ENCODE measurements around the gene ZKSCAN7.
"Not testable (repeated sequence)": the region's sequence is repeated elsewhere in the genome, so short reads cannot be mapped to it uniquely, and the experiment has no call there.

The ZKSCAN7 gene

DNA sequence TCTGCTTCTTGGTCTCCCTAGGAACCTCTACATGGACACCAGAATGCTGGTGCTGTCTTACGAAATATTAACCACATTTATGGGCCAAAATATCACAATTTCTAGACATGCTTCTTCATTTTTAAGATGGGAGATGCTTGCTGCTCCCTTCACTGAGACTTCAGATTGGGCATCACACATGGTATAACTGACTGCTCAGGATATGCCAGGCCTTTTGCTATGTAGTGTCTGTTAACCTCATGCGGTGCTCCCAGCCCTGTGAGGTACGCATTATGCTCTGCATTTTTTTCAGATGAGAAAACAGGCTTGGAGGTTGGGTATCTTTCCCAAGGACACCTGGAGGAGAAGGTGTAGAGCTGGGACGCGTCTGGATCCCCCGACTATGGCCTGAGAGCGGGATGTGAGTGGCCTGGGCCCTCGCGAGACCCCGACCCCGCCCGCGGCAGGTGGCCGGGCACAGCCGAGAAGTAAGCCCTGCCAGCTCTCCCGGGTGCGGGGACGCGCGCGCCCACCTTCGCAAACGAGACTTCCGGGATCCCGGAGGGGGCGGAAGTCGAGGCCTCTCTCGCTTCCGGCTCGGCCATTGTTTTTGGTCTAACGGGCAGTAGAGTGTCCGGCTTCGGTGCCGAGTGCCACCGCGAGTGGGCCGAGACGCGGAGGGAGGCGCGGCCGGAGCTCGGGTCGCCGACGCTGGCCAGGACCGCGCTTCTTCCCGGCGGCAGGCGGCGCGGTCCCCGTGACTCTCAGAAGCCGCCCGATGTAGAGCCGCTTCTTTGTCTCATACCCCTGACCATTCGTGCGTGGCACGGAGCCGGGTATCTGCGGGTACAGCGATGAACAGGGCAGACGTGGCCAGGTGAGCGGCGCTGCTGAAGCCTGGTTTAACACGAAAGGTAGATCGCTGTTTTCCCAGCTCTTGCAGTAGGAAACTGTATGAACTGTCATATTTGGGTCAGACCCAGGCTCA, at the start of gene ZKSCAN7:
TSS of gene ZKSCAN7 (plus strand) at position 568 of the 967 bp plus-strand sequence. CDS start 1,855 bp downstream, outside the sequence.
- peak; percentile 27 for DNase-seq (ENCODE audit: low read depth)

DNA sequence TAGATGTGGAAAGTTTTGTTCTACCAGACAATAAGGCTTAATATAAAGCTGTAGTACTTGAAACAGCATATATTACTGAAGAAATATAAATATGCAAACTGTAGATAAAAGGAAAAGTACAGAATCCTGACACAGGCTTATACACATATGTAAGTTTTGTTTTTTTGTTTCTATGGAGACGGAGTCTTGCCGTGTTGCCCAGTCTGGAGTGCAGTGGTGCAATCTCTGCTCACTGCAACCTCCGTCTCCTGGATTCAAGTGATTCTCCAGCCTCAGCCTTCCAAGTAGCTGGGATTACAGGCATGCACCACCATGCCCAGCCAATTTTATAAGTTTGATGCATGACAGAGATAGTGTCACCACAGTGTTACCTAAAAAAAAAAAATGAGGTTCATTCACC, 48.4 kb upstream of the ZKSCAN7 start:
- no peak for DNase-seq (ENCODE audit: low read depth)

DNA sequence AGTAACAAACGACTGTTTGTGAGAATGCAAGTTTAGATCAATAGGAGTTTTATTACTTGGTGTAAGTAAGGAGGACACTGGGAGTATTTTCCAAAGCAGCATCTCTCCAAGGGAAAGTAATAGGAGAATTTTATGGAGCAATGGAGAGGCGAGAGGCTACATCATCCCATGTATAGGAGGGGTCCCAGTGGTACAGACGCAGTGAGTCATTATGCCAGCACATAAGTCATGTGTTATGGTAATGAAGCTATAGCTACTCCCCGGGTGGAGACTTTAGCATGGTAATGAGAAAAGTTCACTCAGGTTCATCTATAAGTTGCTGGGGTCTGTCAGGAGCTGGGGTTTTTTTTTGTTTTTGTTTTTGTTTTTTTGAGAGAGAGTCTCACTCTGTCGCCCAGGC, 48.0 kb upstream of the ZKSCAN7 start:
- no peak for DNase-seq (ENCODE audit: low read depth)

DNA sequence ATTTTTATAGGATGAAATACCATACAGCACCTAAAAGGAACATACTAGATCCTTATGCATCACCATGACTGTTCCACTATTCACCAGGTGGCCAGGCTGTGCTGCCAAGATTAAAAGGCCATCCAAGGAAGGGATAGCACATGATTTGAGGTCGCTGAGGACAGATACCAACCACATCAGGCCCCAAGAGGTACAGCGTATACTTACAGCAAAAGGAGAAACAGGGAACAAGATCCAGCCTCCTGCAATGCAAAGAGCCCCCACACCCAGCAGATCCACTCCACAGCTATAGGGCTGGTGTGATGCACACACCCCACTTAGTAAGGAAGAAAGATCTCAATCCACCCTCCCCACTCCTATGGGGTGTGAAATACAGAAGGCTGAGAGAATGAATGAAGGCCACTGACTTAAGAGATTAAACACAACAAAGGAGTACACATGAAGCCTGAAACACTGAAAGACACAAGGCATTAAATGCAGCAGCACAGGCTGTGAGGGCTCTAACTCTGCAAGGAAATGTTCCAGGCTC, 45.5 kb upstream of the ZKSCAN7 start:
- DNase-seq (ENCODE audit: low read depth): no peak

DNA sequence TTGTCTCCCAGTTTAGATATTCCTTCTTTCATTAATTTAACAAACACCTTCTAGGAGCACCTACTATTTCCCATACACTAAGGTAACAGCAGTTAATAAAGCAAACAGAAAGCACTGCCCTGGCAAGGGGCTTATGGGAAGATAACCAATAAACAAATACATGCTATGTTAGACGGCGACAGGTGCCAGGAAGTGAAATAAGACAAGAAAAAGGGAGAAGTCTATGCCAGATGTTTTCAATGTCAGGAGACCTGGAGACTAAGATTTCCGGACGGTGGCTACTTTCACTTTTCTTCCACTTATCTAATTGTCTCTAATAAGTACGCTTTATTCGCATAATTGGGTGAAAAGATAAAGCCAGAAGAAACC, 45.0 kb upstream of the ZKSCAN7 start:
- no peak for DNase-seq (ENCODE audit: low read depth)

DNA sequence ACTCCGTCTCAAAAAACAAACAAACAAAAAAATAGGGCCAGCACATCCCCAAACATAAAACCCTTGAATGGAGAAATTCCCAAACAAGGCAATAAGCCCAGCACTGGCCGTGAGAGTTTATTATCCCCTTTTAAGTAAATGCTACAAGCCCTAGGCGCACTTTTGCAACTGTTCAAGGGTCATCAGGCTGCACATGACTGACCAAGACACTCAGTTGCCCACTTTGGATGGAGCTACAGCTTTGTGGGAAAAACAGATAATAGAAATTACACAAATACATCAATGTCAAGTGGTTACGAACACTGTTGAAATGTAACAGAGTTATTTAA, 43.8 kb upstream of the ZKSCAN7 start:
- no peak for DNase-seq (ENCODE audit: low read depth)

DNA sequence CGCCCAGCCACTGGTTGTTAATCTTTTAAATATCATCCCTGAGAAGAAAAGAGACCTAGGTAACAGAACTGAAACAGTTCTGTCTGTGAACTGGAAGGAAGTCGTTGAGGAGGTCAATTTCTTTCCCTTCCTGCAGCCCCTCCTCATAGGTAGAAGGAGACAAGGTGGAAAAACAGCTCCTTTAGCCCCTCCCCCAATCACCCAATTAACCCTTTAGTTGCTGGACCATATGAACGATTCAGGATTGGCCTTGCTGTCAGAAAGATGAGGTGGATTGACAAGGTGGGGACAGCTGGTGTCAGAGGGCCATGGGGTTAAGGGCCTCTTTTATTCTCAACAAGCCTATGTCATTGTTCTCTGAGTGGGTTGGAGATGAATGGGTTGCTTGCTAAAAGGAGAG, 41.5 kb upstream of the ZKSCAN7 start:
- no peak for DNase-seq (ENCODE audit: low read depth)

DNA sequence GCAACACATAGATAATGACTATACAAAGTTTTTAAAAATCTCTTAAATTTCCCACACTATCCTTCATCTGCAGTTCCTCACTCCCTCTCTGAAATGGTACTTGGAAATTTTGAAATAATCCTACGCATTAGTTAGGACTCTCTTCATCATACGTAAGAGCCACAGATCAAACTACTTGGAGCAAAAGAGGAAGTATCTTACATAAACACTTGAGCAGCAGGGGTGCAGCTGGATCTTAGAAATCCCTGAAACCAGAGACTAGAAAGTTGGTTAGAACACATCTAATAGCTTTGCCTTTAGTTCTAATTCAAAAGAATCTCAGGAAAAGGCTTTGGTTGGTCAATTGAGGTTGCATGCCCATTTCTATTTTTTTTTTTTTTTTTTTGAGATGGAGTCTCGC, 38.8 kb upstream of the ZKSCAN7 start:
- no peak for DNase-seq (ENCODE audit: low read depth)

DNA sequence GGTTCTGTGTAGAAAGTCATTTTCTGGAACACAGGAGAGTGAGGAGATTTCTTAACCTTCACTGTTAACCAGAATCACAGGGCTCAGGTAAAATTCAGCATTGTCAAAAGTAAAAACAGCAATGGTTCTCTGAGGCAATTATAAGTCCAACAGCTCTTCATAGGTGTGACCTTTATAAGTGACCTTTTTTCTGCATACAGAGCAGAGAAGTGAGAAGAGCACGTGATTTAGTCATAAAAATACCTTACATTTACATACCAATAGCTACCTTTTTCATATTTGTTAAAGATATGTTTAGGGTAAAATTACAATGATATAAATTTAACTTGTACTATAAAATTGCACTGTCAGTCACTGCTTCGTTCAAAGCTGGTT, 36.2 kb upstream of the ZKSCAN7 start:
- DNase-seq (ENCODE audit: low read depth): no peak

DNA sequence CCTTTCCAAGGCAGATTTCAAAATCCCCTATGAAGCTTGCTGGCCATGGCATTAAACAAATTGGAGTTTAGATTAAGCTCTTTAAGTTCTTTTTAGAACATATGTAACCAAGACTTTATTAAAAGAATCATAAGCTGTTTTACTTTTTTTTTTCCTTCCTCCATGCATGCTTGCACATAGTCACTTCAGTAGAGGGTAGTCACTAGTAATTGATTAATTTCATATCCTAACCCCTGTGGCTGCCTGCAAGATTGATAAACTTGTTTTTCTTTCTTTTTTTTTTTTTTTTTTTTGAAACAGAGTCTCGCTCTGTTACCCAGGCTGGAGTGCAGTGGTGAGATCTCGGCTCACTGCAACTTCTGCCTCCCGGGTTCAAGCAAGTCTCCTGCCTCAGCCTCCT, 33.3 kb upstream of the ZKSCAN7 start:
- no peak for DNase-seq (ENCODE audit: low read depth)

DNA sequence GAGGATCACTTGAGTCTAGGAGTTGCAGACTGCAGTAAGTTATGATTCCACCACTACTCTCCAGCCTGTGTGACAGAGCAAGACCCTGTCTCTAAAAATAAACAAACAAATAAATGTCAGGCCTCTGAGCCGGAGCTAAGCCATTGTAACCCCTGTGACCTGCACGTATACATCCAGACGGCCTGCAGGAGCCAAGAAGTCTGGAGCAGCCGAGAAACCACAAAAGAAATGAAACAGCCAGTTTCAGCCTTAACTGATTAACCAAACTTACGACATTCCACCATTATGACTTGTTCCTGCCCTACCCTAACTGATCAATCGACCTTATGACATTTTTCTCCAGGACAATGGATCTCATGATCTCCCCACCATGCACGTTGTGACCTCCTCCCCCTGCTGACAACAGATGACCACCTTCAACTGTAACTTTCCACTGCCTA, 32.5 kb upstream of the ZKSCAN7 start:
- DNase-seq (ENCODE audit: low read depth): no peak

DNA sequence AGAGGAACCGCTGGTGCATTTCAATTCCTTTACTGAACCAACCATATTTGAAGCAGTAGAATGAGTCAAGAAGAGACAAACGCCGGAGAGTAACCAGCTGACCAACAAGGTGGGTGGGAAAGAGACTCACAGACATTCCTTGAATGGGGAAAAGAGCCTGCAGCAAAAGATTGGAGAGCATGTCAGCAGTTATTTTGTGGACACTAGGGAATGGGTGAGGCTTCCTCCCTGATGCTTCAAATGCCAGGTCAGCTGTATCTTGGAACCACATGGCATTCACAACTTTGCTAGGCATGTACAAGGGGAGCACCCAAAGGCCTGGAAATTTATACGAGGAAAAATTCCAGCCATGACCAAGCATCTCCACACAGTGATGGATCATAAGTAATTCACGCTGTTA, 29.9 kb upstream of the ZKSCAN7 start:
- no peak for DNase-seq (ENCODE audit: low read depth)

DNA sequence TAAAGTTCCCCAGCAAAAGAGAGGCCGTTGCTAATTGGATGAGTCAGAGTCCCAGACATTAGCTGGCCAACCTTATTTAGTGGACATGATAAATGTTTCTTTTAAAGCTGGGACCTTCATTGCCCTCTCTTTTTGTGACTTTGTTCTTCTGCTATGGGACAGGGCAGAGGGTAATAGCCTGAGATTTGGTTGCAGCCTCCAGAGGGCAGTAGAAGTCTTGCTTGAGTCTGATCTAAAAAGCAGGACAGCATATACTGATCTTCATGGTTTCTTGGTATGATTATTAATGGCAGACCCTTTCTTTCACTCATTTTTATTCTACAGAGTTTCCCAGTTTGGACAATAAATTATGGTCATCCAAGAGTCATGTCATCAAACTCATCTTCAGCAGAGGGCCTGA, 25.1 kb upstream of the ZKSCAN7 start:
- no peak for DNase-seq (ENCODE audit: low read depth)

DNA sequence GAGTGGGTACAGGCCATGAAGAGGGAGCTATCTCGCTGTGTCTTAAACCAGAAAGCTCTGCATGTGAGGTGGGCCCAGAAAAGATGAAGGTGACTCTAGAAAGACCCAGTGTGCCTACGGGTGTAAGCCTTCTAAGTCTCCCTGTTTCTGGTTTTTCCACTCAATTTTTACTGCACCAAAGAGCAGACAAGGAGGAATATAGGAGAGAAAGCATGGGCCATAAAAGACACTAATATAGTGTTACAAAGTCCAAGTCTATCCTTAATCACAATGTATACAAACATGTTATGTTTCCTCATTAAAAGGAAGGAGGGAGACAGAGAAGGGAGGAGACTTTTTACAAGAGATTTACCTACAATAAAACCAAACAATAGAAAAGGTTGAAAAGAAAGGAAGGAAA, 24.1 kb upstream of the ZKSCAN7 start:
- DNase-seq (ENCODE audit: low read depth): no peak

DNA sequence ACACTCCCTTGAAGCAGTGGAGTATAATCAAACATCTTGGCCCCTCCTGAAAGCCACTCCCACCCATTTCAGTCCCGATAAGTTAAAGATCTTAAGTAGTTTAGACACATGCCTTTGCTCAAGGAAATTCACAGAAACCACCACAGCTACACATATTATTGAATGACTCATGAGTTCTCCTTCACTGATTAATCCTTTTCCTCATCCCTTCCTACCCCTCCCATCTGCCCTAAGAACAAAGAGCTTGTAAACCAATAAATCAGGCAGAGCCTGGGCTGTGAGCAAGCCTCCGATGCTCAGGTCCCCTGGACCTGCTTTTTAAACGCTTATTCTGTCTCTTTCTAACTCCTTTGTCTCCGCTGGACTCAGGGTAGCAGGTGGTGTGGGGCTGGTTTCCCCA, 20.3 kb upstream of the ZKSCAN7 start:
- DNase-seq (ENCODE audit: low read depth): not testable (repeated sequence)

DNA sequence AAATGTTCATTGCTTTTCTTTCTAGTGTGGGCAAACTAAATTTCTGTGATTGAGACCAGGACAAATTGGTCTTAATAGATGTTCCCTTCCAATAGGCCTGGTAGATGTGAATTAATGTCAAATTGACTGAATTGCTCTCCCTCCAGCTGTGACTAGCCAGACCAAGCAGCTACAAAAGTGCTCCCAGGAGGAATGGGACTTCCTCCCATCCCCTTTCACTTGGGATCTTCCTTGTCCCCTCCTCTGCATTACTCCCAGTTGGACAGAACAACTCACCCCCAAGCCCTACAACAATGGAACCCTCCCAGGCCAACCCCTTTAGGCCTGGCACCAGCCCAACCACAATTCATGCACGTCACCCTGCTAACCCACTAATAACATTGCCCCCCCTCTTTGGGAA, 19.6 kb upstream of the ZKSCAN7 start:
- no peak for DNase-seq (ENCODE audit: low read depth)

DNA sequence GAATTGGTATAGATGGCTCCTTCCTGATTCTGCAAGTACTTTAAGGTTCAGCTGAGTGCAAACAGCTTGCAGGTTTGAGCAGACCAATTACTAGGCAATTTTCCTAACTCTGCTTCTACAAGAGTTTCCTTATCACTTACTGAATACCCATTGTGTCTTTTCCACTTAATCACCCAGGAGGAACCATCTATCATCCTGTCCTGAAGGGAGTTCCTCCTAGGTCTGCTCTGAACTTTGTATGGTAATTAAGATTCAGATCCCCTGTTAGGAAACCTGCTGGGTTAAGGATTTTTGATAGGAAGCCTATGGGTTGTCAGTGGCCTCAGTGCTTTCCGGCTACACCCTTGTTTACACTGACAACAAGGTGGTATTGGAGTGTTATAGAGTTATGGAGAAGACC, 10.2 kb upstream of the ZKSCAN7 start:
- not testable (repeated sequence) for DNase-seq (ENCODE audit: low read depth)

DNA sequence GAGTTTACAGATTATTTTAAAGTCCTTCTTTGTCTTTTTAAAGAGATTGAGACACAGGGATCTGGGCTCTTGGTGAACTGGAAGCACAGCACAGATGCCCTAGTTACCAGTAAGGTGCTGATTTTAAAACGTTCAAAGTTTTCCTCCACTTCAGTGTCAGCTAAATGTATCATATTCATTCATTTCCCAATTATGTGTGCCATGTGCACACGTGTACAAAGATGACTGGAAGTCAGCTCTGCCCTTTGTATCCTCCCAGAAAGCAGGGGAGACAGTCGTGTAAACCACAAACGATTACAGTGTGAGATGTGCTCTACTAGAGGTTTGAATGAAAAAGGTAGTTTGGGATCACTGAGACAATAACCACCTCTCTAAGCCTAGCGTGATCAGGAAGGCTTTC, 730 bp downstream of the ZKSCAN7 start:
- no peak for DNase-seq (ENCODE audit: low read depth)

DNA sequence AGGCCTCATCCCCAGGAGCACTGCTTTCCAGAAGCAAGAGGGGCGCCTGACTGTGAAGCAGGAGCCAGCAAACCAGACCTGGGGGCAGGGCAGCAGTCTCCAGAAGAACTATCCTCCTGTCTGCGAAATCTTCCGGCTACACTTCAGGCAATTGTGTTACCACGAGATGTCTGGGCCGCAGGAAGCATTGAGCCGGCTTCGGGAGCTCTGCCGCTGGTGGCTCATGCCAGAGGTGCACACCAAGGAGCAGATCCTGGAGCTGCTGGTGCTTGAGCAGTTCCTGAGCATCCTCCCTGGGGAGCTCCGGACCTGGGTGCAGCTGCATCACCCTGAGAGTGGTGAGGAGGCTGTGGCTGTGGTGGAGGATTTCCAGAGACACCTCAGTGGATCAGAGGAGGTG, 2.1 kb downstream of the ZKSCAN7 start:
- no peak for DNase-seq (ENCODE audit: low read depth)

DNA sequence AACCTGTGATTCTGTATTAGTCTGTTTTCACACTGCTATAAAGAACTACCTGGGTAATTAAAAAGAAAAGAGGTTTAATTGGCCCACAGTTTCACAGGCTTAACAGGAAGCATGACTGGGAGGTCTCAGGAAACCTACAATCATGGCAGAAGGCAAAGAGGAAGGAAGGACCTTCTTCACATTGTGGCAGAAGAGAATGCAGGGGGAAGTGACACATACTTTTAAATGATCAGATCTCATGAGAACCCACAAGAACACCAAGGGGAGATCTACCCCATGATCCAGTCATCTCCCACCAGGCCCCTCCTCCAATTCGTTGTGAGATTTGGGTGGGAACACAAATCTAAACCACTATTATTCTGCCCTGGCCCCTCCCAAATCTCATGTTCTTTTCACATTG, 6.1 kb downstream of the ZKSCAN7 start:
- no peak for DNase-seq (ENCODE audit: low read depth)

DNA sequence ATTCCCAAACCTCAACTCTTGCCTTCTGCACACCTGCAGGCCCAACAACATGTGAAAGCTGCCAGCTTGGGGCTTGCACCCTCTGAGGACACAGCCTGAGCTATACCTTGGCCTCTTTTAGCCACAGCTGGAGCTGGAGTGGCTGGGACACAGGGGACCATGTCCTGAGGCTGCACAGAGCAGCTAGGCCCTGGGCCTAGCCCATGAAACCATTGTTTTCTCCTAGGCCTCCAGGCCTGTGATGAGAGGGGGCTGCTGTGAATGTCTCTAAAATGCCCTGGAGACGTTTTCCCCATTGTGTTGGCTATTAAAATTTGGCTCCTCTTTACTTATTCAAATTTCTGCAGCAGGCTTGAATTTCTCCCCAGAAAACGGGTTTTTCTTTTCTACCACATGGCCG, 7.2 kb downstream of the ZKSCAN7 start:
- no peak for DNase-seq (ENCODE audit: low read depth)

DNA sequence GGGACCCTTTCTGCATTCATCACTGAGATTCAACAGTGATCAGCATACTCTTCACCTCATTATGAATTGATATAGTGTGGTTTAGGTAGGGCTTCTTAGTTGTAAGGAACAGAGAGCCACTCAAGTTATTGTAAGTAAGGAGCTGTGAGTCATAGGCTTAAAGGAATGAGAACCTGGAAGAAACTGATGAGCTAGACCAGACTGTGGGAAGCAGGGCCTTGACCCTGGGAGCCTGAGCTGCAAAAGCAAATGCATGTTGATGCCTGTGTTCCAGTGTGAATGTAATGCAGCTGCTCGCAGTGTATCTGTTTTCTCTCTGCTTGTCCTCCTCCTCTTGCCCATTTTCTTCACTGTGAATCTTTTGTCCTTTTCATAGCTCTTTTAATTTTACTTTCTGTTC, 13.6 kb downstream of the ZKSCAN7 start:
- DNase-seq (ENCODE audit: low read depth): no peak

DNA sequence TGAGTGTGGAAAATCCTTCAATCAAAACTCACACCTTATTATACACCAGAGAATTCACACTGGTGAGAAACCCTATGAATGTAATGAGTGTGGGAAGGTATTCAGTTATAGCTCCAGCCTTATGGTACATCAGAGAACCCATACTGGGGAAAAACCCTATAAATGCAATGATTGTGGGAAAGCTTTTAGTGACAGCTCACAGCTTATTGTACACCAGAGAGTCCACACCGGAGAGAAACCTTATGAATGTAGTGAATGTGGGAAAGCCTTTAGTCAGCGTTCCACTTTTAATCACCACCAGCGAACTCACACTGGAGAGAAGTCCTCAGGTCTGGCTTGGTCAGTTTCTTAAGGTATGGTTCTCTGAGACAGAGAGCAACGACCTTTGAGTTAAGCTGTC, 16.0 kb downstream of the ZKSCAN7 start:
- DNase-seq (ENCODE audit: low read depth): no peak

DNA sequence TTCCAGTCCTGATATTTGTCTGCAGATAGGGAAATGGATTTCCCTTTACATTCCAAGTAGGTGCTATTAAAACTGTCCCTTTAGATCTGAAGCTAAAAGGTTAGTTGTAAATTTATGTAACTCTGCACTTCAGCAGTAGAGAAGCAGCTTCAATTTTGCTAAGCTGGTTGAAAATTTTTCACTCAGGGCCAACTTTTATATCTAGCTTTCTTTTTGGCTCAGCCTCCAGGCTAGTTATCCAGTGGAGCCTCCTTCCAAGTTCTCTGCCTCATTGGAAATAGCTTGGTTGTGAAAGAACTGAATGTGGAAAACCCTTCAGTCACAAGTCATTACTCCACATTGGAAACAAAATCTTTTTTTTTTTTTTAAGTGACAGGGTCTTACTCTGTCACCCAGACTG, 21.6 kb downstream of the ZKSCAN7 start:
- no peak for DNase-seq (ENCODE audit: low read depth)

All from stimulated activated CD8-positive, alpha-beta memory T cell treated with anti-CD3 and anti-CD28 coated beads, Interleukin-7, amount 100 ng/mL, for 24 hours (primary cell).